HG03558 (cell line): Measurements from ENCODE around the gene ANKK1.

ENCODE experiments used
- ATAC-seq: cut with Tn5 transposase; IDR thresholded peaks from one replicate; pipeline ENCODE4 v1.9.1; 2021; ENCODE audit warnings: moderate number of reproducible peaks; ENCODE audit not compliant: unreplicated experiment; ENCODE audit errors: extremely low read depth

Gene ANKK1

GRCh38 chr11:113408206-113408605 lies 20.6 kb downstream of the ANKK1 start:
- no peak for ATAC-seq

- ATAC-seq: no peak
Measured at GRCh38 chr11:113408887-113409286, 21.3 kb downstream of the ANKK1 start.

- no peak for ATAC-seq
Measured at GRCh38 chr11:113409526-113409925, 21.9 kb downstream of the ANKK1 start.

- no peak for ATAC-seq
Measured at GRCh38 chr11:113410414-113411135, 23.0 kb downstream of the ANKK1 start.

- ATAC-seq: no peak
Measured at GRCh38 chr11:113411536-113411935, 24.0 kb downstream of the ANKK1 start.

GRCh38 chr11:113412675-113413074 lies 25.1 kb downstream of the ANKK1 start:
- no peak for ATAC-seq

GRCh38 chr11:113415343-113415742 lies 27.8 kb downstream of the ANKK1 start:
- no peak for ATAC-seq

- ATAC-seq: no peak
Measured at GRCh38 chr11:113417428-113417827, 29.8 kb downstream of the ANKK1 start.

- ATAC-seq: no peak
Measured at GRCh38 chr11:113419454-113420003, 31.9 kb downstream of the ANKK1 start.

- no peak for ATAC-seq
Measured at GRCh38 chr11:113420808-113421207, 33.2 kb downstream of the ANKK1 start.

- ATAC-seq: no peak
Measured at GRCh38 chr11:113426686-113427085, 39.1 kb downstream of the ANKK1 start.

GRCh38 chr11:113431746-113432145 lies 44.2 kb downstream of the ANKK1 start:
- ATAC-seq: no peak

- no peak for ATAC-seq
Measured at GRCh38 chr11:113435190-113435968, 47.8 kb downstream of the ANKK1 start.

- ATAC-seq: no peak
Measured at GRCh38 chr11:113436672-113437252, 49.2 kb downstream of the ANKK1 start.

- no peak for ATAC-seq
Measured at GRCh38 chr11:113440816-113441215, 53.2 kb downstream of the ANKK1 start.

GRCh38 chr11:113444502-113445123 lies 57.0 kb downstream of the ANKK1 start:
- no peak for ATAC-seq

GRCh38 chr11:113446112-113446511 lies 58.5 kb downstream of the ANKK1 start:
- ATAC-seq: no peak

GRCh38 chr11:113446938-113447337 lies 59.4 kb downstream of the ANKK1 start:
- ATAC-seq: no peak

GRCh38 chr11:113447621-113448315 lies 60.2 kb downstream of the ANKK1 start:
- ATAC-seq: no peak

- ATAC-seq: no peak
Measured at GRCh38 chr11:113448316-113448677, 60.7 kb downstream of the ANKK1 start.
